K562 (cell line): ENCODE data around the gene GLIS1. TPM values are rescaled to one million over a fixed set of nuclear protein-coding genes. Genes with fewer than 3 reads are reported as not detected.

Source experiments
- ATAC-seq: fragments of 200-7000 bp; cut with Tn5 transposase; 3 replicates; pipeline ENCODE4 v1.9.1; 2020; ENCODE audit warnings: moderate library complexity
- BruUV-seq: library from RNA; stranded (reverse); fragments of 400-500 nt; replicated peaks from 2 replicates; lab custom pipeline; 2021; lab: Mats Ljungman, UMichigan
- CTCF ChIA-PET: fragments of 300-600 bp; formaldehyde crosslinking; extraction: SDS; loops from one replicate; lab custom pipeline; 2021; ENCODE audit warnings: low intra/inter-chr PET ratio; lab: Yijun Ruan, JAX
- POLR2A ChIA-PET: fragments of 300-600, 350-650 bp; sonication (Branson Sonifier 250); formaldehyde crosslinking; extraction: SDS; loops from one replicate; lab custom pipeline; 2021; ENCODE audit warnings: antibody characterized with exemption, inconsistent platforms; lab: Yijun Ruan, JAX
- DNase-seq, 4 experiments: peaks; one replicate each; pipeline versions ENCODE4 v3.0.0 to v3.0.0-alpha.2; 2011 to 2018; ENCODE audit warnings: low spot score in 3 of 4, mixed read lengths in 3 of 4; ENCODE audit errors: extremely low read depth in 1 of 4
- FAIRE-seq: peaks from 2 replicates; lab custom pipeline; 2011; peaks lifted over from hg19 to GRCh38; lab: Jason Lieb, UNC
- H2AFZ ChIP-seq: 2 replicates; pipeline ENCODE4 v1.6.0; 2011; ENCODE audit warnings: low read depth, low read length, control low read depth, inconsistent platforms
- H3K27ac ChIP-seq: fragments of 200-600 bp; 3 replicates; pipeline ENCODE4 v1.8.0; 2011; ENCODE audit warnings: low read depth, mild to moderate bottlenecking, control low read depth, inconsistent platforms, low read length, moderate library complexity, mixed read lengths; ENCODE audit errors: extremely low read depth
- H3K27me3 ChIP-seq, 2 experiments: fragments of 300-600 bp in 1 of 2; 2 replicates in 1 of 2; 3 replicates in 1 of 2; pipeline versions ENCODE4 v1.6.0 to v1.8.0; 2011; ENCODE audit warnings: inconsistent platforms in 2 of 2, low read length in 2 of 2, mild to moderate bottlenecking in 1 of 2, mixed read lengths in 1 of 2, moderate library complexity in 1 of 2; ENCODE audit not compliant: control insufficient read depth in 2 of 2, insufficient read depth in 2 of 2
- H3K36me3 ChIP-seq: fragments of 300-600 bp; 3 replicates; pipeline ENCODE4 v1.8.0; 2011; ENCODE audit warnings: mild to moderate bottlenecking, low read length, inconsistent platforms; ENCODE audit not compliant: control insufficient read depth, insufficient read depth
- H3K4me1 ChIP-seq, 2 experiments: fragments of 200-600 bp in 1 of 2; replicated peaks in 1 of 2; 2 replicates in 1 of 2; 3 replicates in 1 of 2; pipeline versions ENCODE4 v1.5.1 to v1.8.0; 2011; ENCODE audit warnings: inconsistent platforms in 2 of 2, low read length in 2 of 2, mild to moderate bottlenecking in 1 of 2, mixed read lengths in 1 of 2, moderate library complexity in 1 of 2; ENCODE audit not compliant: control insufficient read depth in 2 of 2, insufficient read depth in 2 of 2
- H3K4me2 ChIP-seq: 2 replicates; pipeline ENCODE4 v1.6.1; 2011; ENCODE audit warnings: low read length, control low read depth, inconsistent platforms, mixed read lengths; ENCODE audit not compliant: insufficient read depth
- H3K4me3 ChIP-seq: fragments of 200-600 bp; sonication (generic), shearing (Covaris generic); 2 replicates; pipeline ENCODE4 v1.5.1; 2016; ENCODE audit warnings: control low read depth, inconsistent platforms
- H3K79me2 ChIP-seq: fragments of 200-600 bp; 3 replicates; pipeline ENCODE4 v1.8.0; 2011; ENCODE audit warnings: low read length, inconsistent platforms; ENCODE audit not compliant: control insufficient read depth, insufficient read depth
- H3K9ac ChIP-seq, 2 experiments: 2 replicates each; pipeline versions ENCODE4 v1.6.0 to v1.6.1; 2011; ENCODE audit warnings: low read depth in 2 of 2, low read length in 2 of 2, control low read depth in 1 of 2, inconsistent platforms in 1 of 2, mild to moderate bottlenecking in 1 of 2, mixed read lengths in 1 of 2; ENCODE audit not compliant: insufficient read depth in 1 of 2
- H3K9me1 ChIP-seq: one replicate; pipeline ENCODE4 v1.6.0; 2011; ENCODE audit warnings: inconsistent platforms, mild to moderate bottlenecking, low read length, moderate library complexity; ENCODE audit not compliant: control insufficient read depth, insufficient read depth
- H3K9me3 ChIP-seq: replicated peaks from 2 replicates; pipeline ENCODE4 v1.5.1; 2011; ENCODE audit warnings: low read depth, low read length, inconsistent platforms; ENCODE audit not compliant: control insufficient read depth, insufficient read depth
- H4K20me1 ChIP-seq: replicated peaks from 2 replicates; pipeline ENCODE4 v1.6.1; 2011; ENCODE audit warnings: low read length, inconsistent platforms, mixed read lengths; ENCODE audit not compliant: control insufficient read depth, insufficient read depth
- CBX8 ChIP-seq: fragments of 200-600 bp; sonication (generic); IDR thresholded peaks from 2 replicates; pipeline ENCODE4 v1.6.1; 2012; ENCODE audit warnings: borderline replicate concordance, mixed run types, low read depth, mild to moderate bottlenecking, moderate library complexity, mixed read lengths, low read length, control low read depth, inconsistent platforms; ENCODE audit not compliant: poor library complexity, severe bottlenecking; ENCODE audit errors: extremely low read depth
- DIDO1 ChIP-seq: fragments of 450-650 bp; IDR thresholded peaks from 2 replicates; pipeline ENCODE4 v1.6.1; 2016; ENCODE audit warnings: low read depth, missing biosample characterization, missing genetic modification characterization
- FOXP4 ChIP-seq: sonication (generic); formaldehyde crosslinking; IDR thresholded peaks from 2 replicates; pipeline ENCODE4 v1.8.0; 2022; ENCODE audit warnings: mild to moderate bottlenecking, missing genetic modification reagents, borderline replicate concordance
- GTF2F1 ChIP-seq: IDR thresholded peaks from 2 replicates; pipeline ENCODE4 v1.6.1; 2011; ENCODE audit warnings: low read depth, low read length, improper control_type of control experiment
- KAT8 ChIP-seq: fragments of 450-650 bp; IDR thresholded peaks from 2 replicates; pipeline ENCODE4 v1.6.1; 2016; ENCODE audit warnings: low read depth, mild to moderate bottlenecking
- L3MBTL2 ChIP-seq: fragments of 450-650 bp; IDR thresholded peaks from 2 replicates; pipeline ENCODE4 v1.6.1; 2016; ENCODE audit warnings: mild to moderate bottlenecking, moderate library complexity
- NR1H2 ChIP-seq: sonication (generic); formaldehyde crosslinking; IDR thresholded peaks from 2 replicates; pipeline ENCODE4 v1.4.0; 2020; ENCODE audit warnings: mild to moderate bottlenecking, missing genetic modification reagents
- PCBP2 ChIP-seq: fragments of 200-400 bp; formaldehyde crosslinking; IDR thresholded peaks from 2 replicates; pipeline ENCODE4 v1.6.1; 2018; ENCODE audit warnings: low read length, low read depth, mild to moderate bottlenecking, moderate library complexity; ENCODE audit not compliant: poor library complexity, severe bottlenecking
- POLR2H ChIP-seq: IDR thresholded peaks from 2 replicates; pipeline ENCODE4 v1.6.1; 2016; ENCODE audit warnings: missing genetic modification characterization, low read depth, mild to moderate bottlenecking, control low read depth, missing compliant biosample characterization, moderate library complexity
- RBFOX2 ChIP-seq: fragments of 200-400 bp; formaldehyde crosslinking; IDR thresholded peaks from 2 replicates; pipeline ENCODE4 v1.6.1; 2017; ENCODE audit warnings: low read depth, mild to moderate bottlenecking, low read length, moderate library complexity
- ZNF311 ChIP-seq: fragments of 250-450 bp; sonication (Bioruptor Pico); IDR thresholded peaks from 2 replicates; pipeline ENCODE4 v1.4.0; 2020; ENCODE audit warnings: mild to moderate bottlenecking, moderate library complexity
- WGBS: fragments of 100-300 bp; shearing (Covaris generic); methylation state at CpG from one replicate; pipeline ENCODE4 v1.1.6; 2016; ENCODE audit warnings: low coverage, mixed read lengths; ENCODE audit not compliant: insufficient coverage; ENCODE audit errors: missing lambda C conversion rate; 5-methylcytosine and 5-hydroxymethylcytosine counted together
- in situ Hi-C: fragments of 300-500 bp; cut with MboI; formaldehyde crosslinking; loops from 4 replicates; pipeline ENCODE4 v1.15.0; 2018; ENCODE audit warnings: inconsistent platforms, mixed read lengths
- intact Hi-C: fragments of 100-400 bp; cut with micrococcal nuclease; formaldehyde crosslinking; loops from 2 replicates; pipeline ENCODE4 v1.14.2; 2022
- polyA plus RNA-seq, 8 experiments: library from polyadenylated mRNA; depleted of rRNA in 4 of 8; stranded (reverse) in 5 of 8; unstranded in 3 of 8; fragments of >200 nt; fragmentation: Nextera tagmentation in 2 of 8; fragmentation: Illumina TruSeq in 1 of 8; extraction: Ambion mirVana in 2 of 8; extraction: Trizol in 1 of 8; gene quantifications; 2 replicates each; pipeline versions ENCODE4 v1.2.1 to v1.2.3, GENCODE V29; 2011 to 2014; ENCODE audit warnings: inconsistent platforms in 1 of 8, missing spikeins in 1 of 8
- total RNA-seq, 7 experiments: library from RNA; depleted of rRNA in 6 of 7; stranded (reverse); fragments of >200 nt in 6 of 7; fragmentation: Illumina TruSeq in 2 of 7; extraction: Trizol in 2 of 7; gene quantifications; 2 replicates each; pipeline versions ENCODE4 v1.2.1 to v1.2.3, GENCODE V29; 2011 to 2021; ENCODE audit warnings: low replicate concordance in 1 of 7
- TF ChIP-seq, protein P1 (sequence below): fragments of 250-450 bp; sonication (Bioruptor Pico); IDR thresholded peaks from 2 replicates; pipeline ENCODE4 v1.5.0; 2021
- TF ChIP-seq, protein P2 (sequence below): fragments of 250-450 bp; sonication (Bioruptor Pico); IDR thresholded peaks from 2 replicates; pipeline ENCODE4 v1.8.0; 2022; ENCODE audit warnings: moderate library complexity, mild to moderate bottlenecking, inconsistent platforms
- TF ChIP-seq, protein P3 (sequence below): sonication (generic); formaldehyde crosslinking; IDR thresholded peaks from 2 replicates; pipeline ENCODE4 v1.8.0; 2022; ENCODE audit warnings: missing genetic modification reagents, mild to moderate bottlenecking, borderline replicate concordance

The GLIS1 gene
- total and polyA plus RNA-seq, 9 of the 15 experiments (the other 6 are each of a cell fraction or from before 2014, with no cell fraction given), result not detected

DNA sequence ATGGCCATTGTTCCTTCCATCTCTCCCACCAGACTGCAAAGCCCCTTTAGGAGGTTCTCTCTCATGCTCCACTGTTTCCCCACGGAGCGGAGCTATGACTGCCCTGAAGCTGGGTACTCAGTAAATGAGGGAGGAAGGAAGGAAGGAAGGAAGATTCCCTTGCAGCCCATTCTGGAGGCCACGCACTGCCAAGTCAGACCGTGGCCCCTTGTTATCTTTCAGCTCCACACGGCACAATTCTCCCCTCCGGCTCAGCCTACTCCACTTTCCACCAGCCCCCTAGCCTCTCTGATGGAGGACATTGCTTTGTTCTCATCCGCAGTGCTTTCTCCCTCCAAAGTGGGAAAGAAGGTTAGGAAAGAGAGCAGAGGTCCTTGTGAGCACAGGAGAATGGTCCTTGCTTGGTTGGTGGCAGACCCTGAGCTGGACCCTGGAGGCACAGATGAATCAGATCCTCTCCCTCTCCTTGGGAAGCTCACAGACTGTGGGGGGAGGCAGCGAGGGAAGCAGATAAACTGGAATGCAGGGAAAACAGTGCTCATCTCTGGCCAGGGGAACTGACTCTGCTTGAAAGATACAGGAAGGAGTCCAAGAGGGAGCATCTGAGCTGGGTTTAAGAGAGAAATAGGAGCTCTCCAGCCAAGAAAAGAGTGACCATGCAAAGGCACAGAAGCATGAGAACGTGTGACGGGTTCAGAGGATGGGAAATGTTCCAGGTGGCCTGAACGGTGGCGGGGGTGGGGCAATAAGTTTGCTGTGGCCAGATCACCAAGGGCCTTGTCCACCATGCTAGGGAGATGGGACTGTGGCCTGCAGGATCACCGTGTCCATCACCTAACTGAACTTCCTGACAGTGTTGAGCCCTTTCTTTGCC is 52.6 kb downstream of the GLIS1 start:
- Histone ChIP-seq H3K9ac (no peak overlapping the region), H3K27me3 (peaks cover 56 to 98% of the 10 kb centered on the region in 2 experiments), H3K9me1 (no peaks in the 10 kb centered on the region), H2AFZ (no peak overlapping the region), H4K20me1 (peaks cover 35% of the 10 kb centered on the region), H3K4me3 (no peak overlapping the region), H3K36me3 (no peaks in the 10 kb centered on the region), H3K4me2 (no peak overlapping the region), H3K4me1 (peaks cover 2 to 16% of the 10 kb centered on the region in 2 experiments; a peak in 2 of 5 replicates), H3K9me3 (no peaks in the 10 kb centered on the region), H3K27ac (no peak overlapping the region), H3K79me2 (no peaks in the 10 kb centered on the region)
- ATAC-seq, result no peak
- DNase-seq, result no peak
- intact Hi-C loops, result no loop called here
- BruUV-seq, result no TSS peak
- ChIA-PET CTCF (no interaction called here), POLR2A (interaction anchor here (1.3 kb wide), 2 partner anchors 10 to 13 kb away, joined by 3 to 4 read pairs; no protein-coding TSS in a partner anchor)
- in situ Hi-C loops, result no loop called here
- no peak for FAIRE-seq
- 3% methylated on average over 13 of the region's 13 CpGs for WGBS
- TF ChIP-seq NR1H2 (CRISPR knock-in tag), result no peak
- no peak for TF ChIP-seq RBFOX2
- TF ChIP-seq, protein P1, sequence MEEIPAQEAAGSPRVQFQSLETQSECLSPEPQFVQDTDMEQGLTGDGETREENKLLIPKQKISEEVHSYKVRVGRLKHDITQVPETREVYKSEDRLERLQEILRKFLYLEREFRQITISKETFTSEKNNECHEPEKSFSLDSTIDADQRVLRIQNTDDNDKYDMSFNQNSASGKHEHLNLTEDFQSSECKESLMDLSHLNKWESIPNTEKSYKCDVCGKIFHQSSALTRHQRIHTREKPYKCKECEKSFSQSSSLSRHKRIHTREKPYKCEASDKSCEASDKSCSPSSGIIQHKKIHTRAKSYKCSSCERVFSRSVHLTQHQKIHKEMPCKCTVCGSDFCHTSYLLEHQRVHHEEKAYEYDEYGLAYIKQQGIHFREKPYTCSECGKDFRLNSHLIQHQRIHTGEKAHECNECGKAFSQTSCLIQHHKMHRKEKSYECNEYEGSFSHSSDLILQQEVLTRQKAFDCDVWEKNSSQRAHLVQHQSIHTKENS (CRISPR knock-in tag), result no peak
- no peak for TF ChIP-seq PCBP2
- no peak for TF ChIP-seq CBX8
- TF ChIP-seq, protein P2, sequence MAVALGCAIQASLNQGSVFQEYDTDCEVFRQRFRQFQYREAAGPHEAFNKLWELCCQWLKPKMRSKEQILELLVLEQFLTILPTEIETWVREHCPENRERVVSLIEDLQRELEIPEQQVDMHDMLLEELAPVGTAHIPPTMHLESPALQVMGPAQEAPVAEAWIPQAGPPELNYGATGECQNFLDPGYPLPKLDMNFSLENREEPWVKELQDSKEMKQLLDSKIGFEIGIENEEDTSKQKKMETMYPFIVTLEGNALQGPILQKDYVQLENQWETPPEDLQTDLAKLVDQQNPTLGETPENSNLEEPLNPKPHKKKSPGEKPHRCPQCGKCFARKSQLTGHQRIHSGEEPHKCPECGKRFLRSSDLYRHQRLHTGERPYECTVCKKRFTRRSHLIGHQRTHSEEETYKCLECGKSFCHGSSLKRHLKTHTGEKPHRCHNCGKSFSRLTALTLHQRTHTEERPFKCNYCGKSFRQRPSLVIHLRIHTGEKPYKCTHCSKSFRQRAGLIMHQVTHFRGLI, result no peak
- no peak for TF ChIP-seq FOXP4 (CRISPR knock-in tag)
- no peak for TF ChIP-seq GTF2F1
- TF ChIP-seq POLR2H (tag), result no peak
- no peak for TF ChIP-seq KAT8
- no peak for TF ChIP-seq DIDO1 (tag)
- no peak for TF ChIP-seq L3MBTL2
- TF ChIP-seq, protein P3, sequence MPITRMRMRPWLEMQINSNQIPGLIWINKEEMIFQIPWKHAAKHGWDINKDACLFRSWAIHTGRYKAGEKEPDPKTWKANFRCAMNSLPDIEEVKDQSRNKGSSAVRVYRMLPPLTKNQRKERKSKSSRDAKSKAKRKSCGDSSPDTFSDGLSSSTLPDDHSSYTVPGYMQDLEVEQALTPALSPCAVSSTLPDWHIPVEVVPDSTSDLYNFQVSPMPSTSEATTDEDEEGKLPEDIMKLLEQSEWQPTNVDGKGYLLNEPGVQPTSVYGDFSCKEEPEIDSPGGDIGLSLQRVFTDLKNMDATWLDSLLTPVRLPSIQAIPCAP (CRISPR knock-in tag), result no peak
- no peak for TF ChIP-seq ZNF311
